GM10248 (cell line): ENCODE data around the gene EYA4.

Source experiments
- CTCF ChIA-PET: fragments of 300-600 bp; sonication (Branson Sonifier 250); formaldehyde crosslinking; extraction: SDS; loops from one replicate; lab custom pipeline; 2021; ENCODE audit warnings: antibody characterized with exemption; lab: Yijun Ruan, JAX
- POLR2A ChIA-PET: fragments of 350-650 bp; sonication (Branson Sonifier 250); formaldehyde crosslinking; extraction: SDS; loops from one replicate; lab custom pipeline; 2020; ENCODE audit warnings: antibody characterized with exemption; lab: Yijun Ruan, JAX
- DNase-seq: peaks from one replicate; pipeline ENCODE4 v3.0.0; 2012; ENCODE audit errors: extremely low spot score
- TF ChIP-seq, protein P1 (sequence below): IDR thresholded peaks from 2 replicates; pipeline ENCODE4 v1.5.1; 2012; ENCODE audit warnings: mild to moderate bottlenecking, low read depth; ENCODE audit errors: extremely low read depth, missing control alignments, control extremely low read depth

The EYA4 gene

GRCh38 chr6:133456439-133456838 is 215.3 kb downstream of the EYA4 start:
- DNase-seq, result no peak
- ChIA-PET CTCF (interaction anchor here (0.9 to 1.9 kb wide), 7 partner anchors 11 to 270 kb away, joined by 3 to 5 read pairs (median 3); no protein-coding TSS in a partner anchor), POLR2A (no interaction called here)
- TF ChIP-seq, protein P1, sequence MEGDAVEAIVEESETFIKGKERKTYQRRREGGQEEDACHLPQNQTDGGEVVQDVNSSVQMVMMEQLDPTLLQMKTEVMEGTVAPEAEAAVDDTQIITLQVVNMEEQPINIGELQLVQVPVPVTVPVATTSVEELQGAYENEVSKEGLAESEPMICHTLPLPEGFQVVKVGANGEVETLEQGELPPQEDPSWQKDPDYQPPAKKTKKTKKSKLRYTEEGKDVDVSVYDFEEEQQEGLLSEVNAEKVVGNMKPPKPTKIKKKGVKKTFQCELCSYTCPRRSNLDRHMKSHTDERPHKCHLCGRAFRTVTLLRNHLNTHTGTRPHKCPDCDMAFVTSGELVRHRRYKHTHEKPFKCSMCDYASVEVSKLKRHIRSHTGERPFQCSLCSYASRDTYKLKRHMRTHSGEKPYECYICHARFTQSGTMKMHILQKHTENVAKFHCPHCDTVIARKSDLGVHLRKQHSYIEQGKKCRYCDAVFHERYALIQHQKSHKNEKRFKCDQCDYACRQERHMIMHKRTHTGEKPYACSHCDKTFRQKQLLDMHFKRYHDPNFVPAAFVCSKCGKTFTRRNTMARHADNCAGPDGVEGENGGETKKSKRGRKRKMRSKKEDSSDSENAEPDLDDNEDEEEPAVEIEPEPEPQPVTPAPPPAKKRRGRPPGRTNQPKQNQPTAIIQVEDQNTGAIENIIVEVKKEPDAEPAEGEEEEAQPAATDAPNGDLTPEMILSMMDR, result no peak

DNA sequence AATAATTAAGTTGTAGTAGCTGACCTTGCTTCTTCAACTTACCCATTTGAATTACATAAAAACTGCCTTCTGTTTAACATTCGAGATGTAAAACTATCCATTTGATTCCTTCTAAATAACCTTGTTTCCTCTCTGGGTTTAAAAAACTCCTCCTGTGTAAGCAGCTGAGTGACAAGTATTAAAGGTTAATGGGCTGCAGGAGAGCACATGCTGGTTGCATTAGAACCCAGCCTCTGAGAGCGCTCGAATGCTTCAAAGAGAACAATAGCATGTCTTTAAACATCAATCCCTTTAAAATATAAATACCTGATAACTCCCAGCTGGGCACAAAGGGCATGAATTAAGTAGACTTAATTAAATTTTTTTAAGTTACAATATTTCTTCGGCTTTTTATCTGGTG is 215.8 kb downstream of the EYA4 start:
- POLR2A ChIA-PET, result no interaction called here
- TF ChIP-seq, protein P1, result no peak
- CTCF ChIA-PET, result interaction anchor here (0.9 to 1.9 kb wide), 7 partner anchors 11 to 271 kb away, joined by 3 to 5 read pairs (median 3); no protein-coding TSS in a partner anchor
- DNase-seq, result no peak

DNA sequence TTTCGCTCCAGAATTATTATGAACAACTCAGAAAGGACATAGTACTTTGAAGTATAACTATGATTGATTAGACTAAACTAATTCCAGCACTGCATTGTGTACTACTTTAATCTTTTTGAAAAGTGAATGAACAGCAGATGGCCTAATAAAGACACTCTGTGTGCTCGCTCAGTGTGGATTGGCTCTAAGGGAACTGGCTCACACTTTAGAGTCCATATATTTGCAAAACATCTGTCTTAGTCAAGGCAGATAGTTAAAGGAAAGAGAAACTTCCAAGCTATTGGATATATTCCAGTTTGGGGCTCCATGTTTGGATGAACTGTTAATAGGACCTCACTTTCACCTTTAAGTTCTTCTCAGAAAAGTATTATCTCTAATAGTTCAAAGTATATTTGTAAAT is 218.9 kb downstream of the EYA4 start:
- CTCF ChIA-PET, result no interaction called here
- DNase-seq, result no peak
- POLR2A ChIA-PET, result no interaction called here
- TF ChIP-seq, protein P1, result no peak

- TF ChIP-seq, protein P1, result no peak
- no peak for DNase-seq
- ChIA-PET POLR2A (no interaction called here), CTCF (interaction anchor here (1.4 kb wide), 2 partner anchors 9 to 24 kb away, joined by 3 to 6 read pairs; no protein-coding TSS in a partner anchor)
These were observed 222.6 kb downstream of the EYA4 start for GRCh38 chr6:133463790-133464189.

GRCh38 chr6:133466680-133467079 is 225.5 kb downstream of the EYA4 start:
- DNase-seq, result no peak
- ChIA-PET CTCF (no interaction called here), POLR2A (no interaction called here)
- TF ChIP-seq, protein P1, result no peak

DNA sequence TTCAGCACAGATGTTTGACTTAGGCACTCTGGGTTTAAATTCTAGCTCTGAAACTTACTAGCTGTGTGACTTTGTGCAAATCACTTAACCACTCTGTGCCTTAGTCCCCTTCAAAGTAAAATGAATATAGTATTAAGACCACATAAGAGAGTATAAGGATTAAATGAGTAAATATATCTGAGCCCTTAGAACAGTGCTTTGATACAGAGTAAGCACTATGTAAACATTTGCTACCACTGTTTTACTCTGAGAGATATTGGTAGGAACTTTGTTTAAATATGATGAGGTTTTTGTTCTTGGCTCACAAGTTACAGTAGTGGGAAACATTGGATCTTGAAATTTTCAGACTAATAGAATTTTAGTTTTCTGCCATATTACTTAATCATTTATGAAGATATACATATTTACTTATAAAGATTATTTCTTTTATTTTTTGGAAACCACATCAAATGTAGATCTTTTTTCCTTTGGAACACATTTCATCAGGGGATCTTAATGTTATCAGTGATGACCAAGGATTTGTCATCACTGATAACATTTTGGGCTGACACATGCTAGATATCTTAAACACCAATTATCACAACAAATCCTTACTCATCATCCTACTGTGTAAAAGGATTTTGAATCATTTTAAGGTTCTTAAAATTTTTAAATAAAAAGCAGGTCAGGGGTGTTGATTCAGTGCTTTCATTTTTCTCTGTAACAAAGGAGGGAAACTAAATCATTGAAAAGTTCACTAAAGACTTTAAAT is 226.2 kb downstream of the EYA4 start:
- POLR2A ChIA-PET, result no interaction called here
- CTCF ChIA-PET, result no interaction called here
- DNase-seq, result no peak
- TF ChIP-seq, protein P1, result no peak

- CTCF ChIA-PET, result no interaction called here
- POLR2A ChIA-PET, result no interaction called here
- TF ChIP-seq, protein P1, result no peak
- no peak for DNase-seq
These were observed 226.8 kb downstream of the EYA4 start for GRCh38 chr6:133467982-133468380.
